ENCODE measurements around the gene PTPN2. TPM values are rescaled to one million over a fixed set of nuclear protein-coding genes. Genes with fewer than 3 reads are reported as not detected.
A peak's percentile ranks its signal among the peaks of the same experiment; 100 is the strongest.

Gene PTPN2
- 23.3 and 25.1 TPM in 2 replicates for total RNA-seq (2014; rRNA removed; shearing (Covaris generic); ENCODE audit: low replicate concordance)

GRCh38 chr18:12883684-12884405, at the start of gene PTPN2:
Gene PTPN2 (minus strand): TSS chr18:12884237. CDS start chr18:12884141, 96 bp downstream.
- Histone ChIP-seq H3K4me3 (peak within 1 kb of the TSS; percentile 73), H3K9me3 (no peaks in the 10 kb centered on the region), H3K27me3 (no peaks in the 10 kb centered on the region), H3K36me3 (no peaks in the 10 kb centered on the region)
- DNase-seq = peak; percentile 88

GRCh38 chr18:12933327-12933726, 49.3 kb upstream of the PTPN2 start:
- H3K9me3 ChIP-seq = no peaks in the 10 kb centered on the region
- H3K36me3 ChIP-seq = no peaks in the 10 kb centered on the region
- H3K27me3 ChIP-seq = no peaks in the 10 kb centered on the region
- H3K4me3 ChIP-seq = no peak overlapping the region
- no peak for DNase-seq

GRCh38 chr18:12930908-12931307, 46.9 kb upstream of the PTPN2 start:
- Histone ChIP-seq H3K36me3 (no peaks in the 10 kb centered on the region), H3K4me3 (no peak overlapping the region), H3K27me3 (no peaks in the 10 kb centered on the region), H3K9me3 (no peaks in the 10 kb centered on the region)
- no peak for DNase-seq

GRCh38 chr18:12930376-12930775, 46.3 kb upstream of the PTPN2 start:
- Histone ChIP-seq H3K36me3 (no peaks in the 10 kb centered on the region), H3K9me3 (no peaks in the 10 kb centered on the region), H3K27me3 (no peaks in the 10 kb centered on the region), H3K4me3 (no peak overlapping the region)
- DNase-seq = no peak

GRCh38 chr18:12929477-12930083, 45.5 kb upstream of the PTPN2 start:
- H3K27me3 ChIP-seq = no peaks in the 10 kb centered on the region
- H3K4me3 ChIP-seq = no peak overlapping the region
- H3K36me3 ChIP-seq = no peaks in the 10 kb centered on the region
- DNase-seq = no peak
- no peaks in the 10 kb centered on the region for H3K9me3 ChIP-seq

GRCh38 chr18:12928641-12929040, 44.6 kb upstream of the PTPN2 start:
- Histone ChIP-seq H3K27me3 (no peaks in the 10 kb centered on the region), H3K9me3 (no peaks in the 10 kb centered on the region), H3K36me3 (no peaks in the 10 kb centered on the region), H3K4me3 (no peak overlapping the region)
- no peak for DNase-seq

GRCh38 chr18:12928206-12928605, 44.2 kb upstream of the PTPN2 start:
- DNase-seq = no peak

GRCh38 chr18:12924616-12925015, 40.6 kb upstream of the PTPN2 start:
- Histone ChIP-seq H3K36me3 (no peaks in the 10 kb centered on the region), H3K27me3 (no peaks in the 10 kb centered on the region), H3K4me3 (no peak overlapping the region)

More at GRCh38 chr18:12928206-12928605, 44.2 kb upstream of the PTPN2 start:
- Histone ChIP-seq H3K4me3 (no peak overlapping the region), H3K9me3 (no peaks in the 10 kb centered on the region), H3K36me3 (no peaks in the 10 kb centered on the region), H3K27me3 (no peaks in the 10 kb centered on the region)

GRCh38 chr18:12922266-12922665, 38.2 kb upstream of the PTPN2 start:
- Histone ChIP-seq H3K4me3 (no peak overlapping the region), H3K27me3 (no peaks in the 10 kb centered on the region), H3K36me3 (no peaks in the 10 kb centered on the region), H3K9me3 (no peaks in the 10 kb centered on the region)
- no peak for DNase-seq

More at GRCh38 chr18:12924616-12925015, 40.6 kb upstream of the PTPN2 start:
- no peaks in the 10 kb centered on the region for H3K9me3 ChIP-seq
- no peak for DNase-seq

- no peaks in the 10 kb centered on the region for H3K27me3 ChIP-seq
- H3K9me3 ChIP-seq = no peaks in the 10 kb centered on the region
- no peak for DNase-seq
- no peaks in the 10 kb centered on the region for H3K36me3 ChIP-seq
- H3K4me3 ChIP-seq = no peak overlapping the region
Observed at GRCh38 chr18:12921178-12921577, 37.1 kb upstream of the PTPN2 start.

GRCh38 chr18:12911929-12912703, 28.1 kb upstream of the PTPN2 start:
- H3K4me3 ChIP-seq = no peak overlapping the region
- no peaks in the 10 kb centered on the region for H3K27me3 ChIP-seq
- DNase-seq = no peak
- H3K36me3 ChIP-seq = no peaks in the 10 kb centered on the region
- H3K9me3 ChIP-seq = no peaks in the 10 kb centered on the region; the same call in 1 of the 2 replicates

- DNase-seq = no peak
Observed at GRCh38 chr18:12911025-12911928, 27.2 kb upstream of the PTPN2 start.

GRCh38 chr18:12908706-12909105, 24.7 kb upstream of the PTPN2 start:
- peak; percentile 32 for DNase-seq

More at GRCh38 chr18:12911025-12911928, 27.2 kb upstream of the PTPN2 start:
- H3K36me3 ChIP-seq = no peaks in the 10 kb centered on the region
- no peak overlapping the region for H3K4me3 ChIP-seq
- H3K9me3 ChIP-seq = no peaks in the 10 kb centered on the region; the same call in 1 of the 2 replicates
- H3K27me3 ChIP-seq = no peaks in the 10 kb centered on the region

GRCh38 chr18:12907258-12907925, 23.4 kb upstream of the PTPN2 start:
- no peak overlapping the region for H3K4me3 ChIP-seq

More at GRCh38 chr18:12908706-12909105, 24.7 kb upstream of the PTPN2 start:
- Histone ChIP-seq H3K36me3 (no peaks in the 10 kb centered on the region), H3K27me3 (no peaks in the 10 kb centered on the region; the same call in 1 of the 2 replicates), H3K9me3 (no peaks in the 10 kb centered on the region; the same call in 1 of the 2 replicates), H3K4me3 (no peak overlapping the region)

GRCh38 chr18:12906773-12907172, 22.7 kb upstream of the PTPN2 start:
- DNase-seq = no peak
- Histone ChIP-seq H3K9me3 (no peaks in the 10 kb centered on the region), H3K36me3 (no peaks in the 10 kb centered on the region), H3K4me3 (no peak overlapping the region), H3K27me3 (no peaks in the 10 kb centered on the region; the same call in 1 of the 2 replicates)

More at GRCh38 chr18:12907258-12907925, 23.4 kb upstream of the PTPN2 start:
- Histone ChIP-seq H3K36me3 (no peaks in the 10 kb centered on the region), H3K27me3 (no peaks in the 10 kb centered on the region; the same call in 1 of the 2 replicates), H3K9me3 (no peaks in the 10 kb centered on the region)
- no peak for DNase-seq
